K562 (cell line): Measurements from ENCODE around the gene ADARB2. TPM values are rescaled to one million over a fixed set of nuclear protein-coding genes. Genes with fewer than 3 reads are reported as not detected.

Experiments used
- FOS ChIP-seq: IDR thresholded peaks from 3 replicates; pipeline ENCODE4 v1.6.1; 2011; ENCODE audit not compliant: insufficient read length; ENCODE audit errors: extremely low read depth
- MAFK ChIP-seq: IDR thresholded peaks from 2 replicates; pipeline ENCODE4 v1.6.1; 2011; ENCODE audit warnings: low read length, improper control_type of control experiment
- NR2C1 ChIP-seq, 2 experiments: fragments of 450-650 bp; IDR thresholded peaks; 2 replicates each; pipeline ENCODE4 v1.6.1; 2017; ENCODE audit warnings: mild to moderate bottlenecking in 2 of 2, antibody characterized with exemption in 1 of 2, inconsistent platforms in 1 of 2, missing compliant biosample characterization in 1 of 2, missing genetic modification characterization in 1 of 2
- RBM25 ChIP-seq: fragments of 200-400 bp; formaldehyde crosslinking; IDR thresholded peaks from 2 replicates; pipeline ENCODE4 v1.6.1; 2018; ENCODE audit warnings: low read length, low read depth, moderate library complexity; ENCODE audit not compliant: severe bottlenecking
- U2AF2 ChIP-seq: fragments of 200-400 bp; formaldehyde crosslinking; optimal IDR thresholded peaks from 2 replicates; pipeline ENCODE3; 2017; ENCODE audit warnings: low read depth, mild to moderate bottlenecking, low read length
- ZNF277 ChIP-seq: fragments of 250-450 bp; sonication (Bioruptor Pico); IDR thresholded peaks from 2 replicates; pipeline ENCODE4 v1.8.0; 2022; ENCODE audit warnings: inconsistent platforms, mild to moderate bottlenecking, moderate library complexity, borderline replicate concordance
- polyA plus RNA-seq, 8 experiments: library from polyadenylated mRNA; depleted of rRNA in 4 of 8; stranded (reverse) in 5 of 8; unstranded in 3 of 8; fragments of >200 nt; fragmentation: Nextera tagmentation in 2 of 8; fragmentation: Illumina TruSeq in 1 of 8; extraction: Ambion mirVana in 2 of 8; extraction: Trizol in 1 of 8; gene quantifications; 2 replicates each; pipeline versions ENCODE4 v1.2.1 to v1.2.3, GENCODE V29; 2011 to 2014; ENCODE audit warnings: inconsistent platforms in 1 of 8, missing spikeins in 1 of 8
- total RNA-seq, 7 experiments: library from RNA; depleted of rRNA in 6 of 7; stranded (reverse); fragments of >200 nt in 6 of 7; fragmentation: Illumina TruSeq in 2 of 7; extraction: Trizol in 2 of 7; gene quantifications; 2 replicates each; pipeline versions ENCODE4 v1.2.1 to v1.2.3, GENCODE V29; 2011 to 2021; ENCODE audit warnings: low replicate concordance in 1 of 7
- TF ChIP-seq, protein P1 (sequence below): fragments of 450-650 bp; formaldehyde crosslinking; IDR thresholded peaks from 2 replicates; pipeline ENCODE4 v1.4.0; 2020; ENCODE audit warnings: mild to moderate bottlenecking, mixed read lengths
- TF ChIP-seq, protein P2 (sequence below), 2 experiments: fragments of 450-650 bp; IDR thresholded peaks; 2 replicates each; pipeline ENCODE4 v1.6.1; 2016; ENCODE audit warnings: mild to moderate bottlenecking in 2 of 2, borderline replicate concordance in 1 of 2, low read depth in 1 of 2, moderate library complexity in 1 of 2

Gene ADARB2
- total and polyA plus RNA-seq, 9 of the 15 experiments (the other 6 are each of a cell fraction or from before 2014, with no cell fraction given): not detected

GRCh38 chr10:1361411-1362105 is 375.8 kb downstream of the ADARB2 start (continued):
- TF ChIP-seq, protein P1, sequence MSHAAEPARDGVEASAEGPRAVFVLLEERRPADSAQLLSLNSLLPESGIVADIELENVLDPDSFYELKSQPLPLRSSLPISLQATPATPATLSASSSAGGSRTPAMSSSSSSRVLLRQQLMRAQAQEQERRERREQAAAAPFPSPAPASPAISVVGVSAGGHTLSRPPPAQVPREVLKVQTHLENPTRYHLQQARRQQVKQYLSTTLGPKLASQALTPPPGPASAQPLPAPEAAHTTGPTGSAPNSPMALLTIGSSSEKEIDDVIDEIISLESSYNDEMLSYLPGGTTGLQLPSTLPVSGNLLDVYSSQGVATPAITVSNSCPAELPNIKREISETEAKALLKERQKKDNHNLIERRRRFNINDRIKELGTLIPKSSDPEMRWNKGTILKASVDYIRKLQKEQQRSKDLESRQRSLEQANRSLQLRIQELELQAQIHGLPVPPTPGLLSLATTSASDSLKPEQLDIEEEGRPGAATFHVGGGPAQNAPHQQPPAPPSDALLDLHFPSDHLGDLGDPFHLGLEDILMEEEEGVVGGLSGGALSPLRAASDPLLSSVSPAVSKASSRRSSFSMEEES (CRISPR knock-in tag): no peak
- no peak for TF ChIP-seq FOS
- no peak for TF ChIP-seq ZNF277 (CRISPR knock-in tag)
- no peak for TF ChIP-seq NR2C1 (IDR thresholded peaks at IDR 0.05)
- TF ChIP-seq NR2C1 (tag; IDR thresholded peaks at IDR 0.05): no peak
- TF ChIP-seq, protein P2, sequence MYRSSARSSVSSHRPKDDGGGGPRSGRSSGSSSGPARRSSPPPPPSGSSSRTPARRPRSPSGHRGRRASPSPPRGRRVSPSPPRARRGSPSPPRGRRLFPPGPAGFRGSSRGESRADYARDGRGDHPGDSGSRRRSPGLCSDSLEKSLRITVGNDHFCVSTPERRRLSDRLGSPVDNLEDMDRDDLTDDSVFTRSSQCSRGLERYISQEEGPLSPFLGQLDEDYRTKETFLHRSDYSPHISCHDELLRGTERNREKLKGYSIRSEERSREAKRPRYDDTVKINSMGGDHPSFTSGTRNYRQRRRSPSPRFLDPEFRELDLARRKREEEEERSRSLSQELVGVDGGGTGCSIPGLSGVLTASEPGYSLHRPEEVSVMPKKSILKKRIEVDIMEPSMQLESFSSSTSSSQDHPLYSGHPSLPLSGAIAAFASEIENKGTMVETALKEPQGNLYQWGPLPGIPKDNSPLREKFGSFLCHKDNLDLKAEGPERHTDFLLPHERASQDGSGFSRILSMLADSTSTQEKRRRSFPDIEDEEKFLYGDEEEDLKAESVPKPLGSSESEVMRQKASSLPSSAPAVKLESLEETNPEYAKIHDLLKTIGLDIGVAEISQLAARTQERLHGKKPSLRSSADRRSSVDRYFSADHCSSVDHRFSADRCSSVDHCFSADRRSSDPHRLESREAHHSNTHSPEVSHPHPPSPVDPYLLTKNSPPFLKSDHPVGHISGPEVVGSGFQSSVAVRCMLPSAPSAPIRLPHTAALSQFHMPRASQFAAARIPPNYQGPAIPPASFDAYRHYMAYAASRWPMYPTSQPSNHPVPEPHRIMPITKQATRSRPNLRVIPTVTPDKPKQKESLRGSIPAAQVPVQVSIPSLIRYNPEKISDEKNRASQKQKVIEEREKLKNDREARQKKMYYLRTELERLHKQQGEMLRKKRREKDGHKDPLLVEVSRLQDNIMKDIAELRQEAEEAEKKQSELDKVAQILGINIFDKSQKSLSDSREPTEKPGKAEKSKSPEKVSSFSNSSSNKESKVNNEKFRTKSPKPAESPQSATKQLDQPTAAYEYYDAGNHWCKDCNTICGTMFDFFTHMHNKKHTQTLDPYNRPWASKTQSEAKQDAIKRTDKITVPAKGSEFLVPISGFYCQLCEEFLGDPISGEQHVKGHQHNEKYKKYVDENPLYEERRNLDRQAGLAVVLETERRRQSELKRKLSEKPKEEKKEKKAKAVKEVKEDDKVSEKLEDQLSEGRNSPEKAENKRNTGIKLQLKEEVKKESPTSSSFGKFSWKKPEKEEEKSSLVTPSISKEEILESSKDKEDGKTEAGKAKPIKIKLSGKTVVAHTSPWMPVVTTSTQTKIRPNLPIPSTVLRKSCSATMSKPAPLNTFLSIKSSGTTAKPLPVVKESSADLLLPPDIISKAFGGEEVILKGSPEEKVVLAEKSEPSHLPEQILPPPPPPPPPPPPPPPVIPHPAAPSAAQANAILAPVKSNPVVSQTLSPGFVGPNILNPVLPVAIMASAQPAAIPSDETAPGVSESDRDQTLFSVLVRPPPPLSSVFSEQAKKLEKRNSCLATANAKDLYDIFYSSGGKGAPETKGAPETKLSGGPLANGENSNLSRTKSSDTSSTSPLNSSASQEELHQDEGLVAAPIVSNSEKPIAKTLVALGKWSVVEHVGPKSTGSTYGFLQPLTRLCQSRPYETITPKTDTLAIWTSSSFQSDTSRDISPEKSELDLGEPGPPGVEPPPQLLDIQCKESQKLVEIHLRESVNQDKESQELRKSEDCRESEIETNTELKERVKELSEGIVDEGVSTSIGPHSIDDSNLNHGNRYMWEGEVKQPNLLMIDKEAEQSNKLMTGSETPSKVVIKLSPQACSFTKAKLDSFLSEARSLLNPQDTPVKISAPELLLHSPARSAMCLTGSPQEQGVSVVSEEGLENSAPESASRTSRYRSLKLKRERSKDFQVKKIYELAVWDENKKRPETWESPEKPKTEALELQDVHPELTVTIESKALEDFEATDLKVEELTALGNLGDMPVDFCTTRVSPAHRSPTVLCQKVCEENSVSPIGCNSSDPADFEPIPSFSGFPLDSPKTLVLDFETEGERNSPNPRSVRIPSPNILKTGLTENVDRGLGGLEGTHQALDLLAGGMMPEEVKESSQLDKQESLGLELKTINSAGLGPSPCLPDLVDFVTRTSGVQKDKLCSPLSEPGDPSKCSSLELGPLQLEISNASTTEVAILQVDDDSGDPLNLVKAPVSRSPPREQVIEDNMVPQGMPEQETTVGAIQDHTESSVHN (IDR thresholded peaks at IDR 0.05; ENCODE audit: borderline replicate concordance in 1 of 2, low read depth in 1 of 2): no peak
- no peak for TF ChIP-seq MAFK
- TF ChIP-seq RBM25: no peak
- TF ChIP-seq U2AF2: no peak
